ENCODE results near the gene TERT. TPM values are rescaled to one million over a fixed set of nuclear protein-coding genes. Genes with fewer than 3 reads are reported as not detected.

The TERT gene
- total RNA-seq, 2 experiments from 2014 or later = 156 to 198 TPM

DNA sequence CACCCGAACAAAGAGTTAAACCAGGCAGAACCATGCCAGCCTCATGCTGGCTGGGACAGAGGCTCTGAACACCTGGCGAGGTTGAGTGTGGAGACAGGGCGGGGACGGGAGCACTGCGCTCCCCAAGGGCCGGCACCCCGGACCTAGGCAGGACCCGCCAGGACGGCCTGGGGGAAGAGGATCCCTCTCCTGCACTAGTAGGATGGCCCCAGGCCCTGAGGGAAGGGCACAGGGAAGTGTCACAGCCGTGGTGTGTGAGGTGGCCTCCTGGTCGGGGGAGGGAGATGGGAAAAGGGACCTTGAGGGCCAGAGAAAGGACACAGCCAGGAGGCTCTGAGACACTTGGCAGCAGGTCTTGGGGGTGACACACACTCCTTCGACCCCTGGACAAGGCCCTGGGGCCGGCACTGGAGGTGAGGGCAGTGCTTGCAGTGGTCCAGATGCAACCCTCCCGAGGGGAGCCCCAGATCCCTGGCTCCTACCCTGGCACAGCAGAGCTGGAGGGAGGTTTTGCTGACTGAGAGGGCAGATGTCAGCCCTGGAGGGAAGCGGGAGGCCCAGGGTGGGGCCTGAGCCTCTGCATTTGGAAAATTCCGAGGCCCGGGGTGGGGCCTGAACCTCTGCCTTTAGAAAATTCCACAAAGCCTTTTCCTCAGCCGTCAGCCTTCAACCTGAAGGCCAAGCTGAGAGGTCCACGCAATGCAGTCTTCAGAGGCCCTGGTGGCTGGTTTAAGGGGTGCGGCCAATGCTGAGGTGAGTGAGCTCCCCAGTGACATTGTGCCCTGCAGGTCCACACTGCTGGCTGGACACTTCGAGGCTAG lies 24.8 kb upstream of the TERT start:
- ChIA-PET POLR2A (interaction anchor here (1.2 to 1.9 kb wide), 2 partner anchors 22 to 25 kb away, joined by 3 to 7 read pairs; partner anchors contain the start of gene CLPTM1L), CTCF (ENCODE audit: unreplicated experiment) (no interaction called here)
- BruUV-seq (replicated peaks) = no TSS peak
- H3K4me3 ChIP-seq (ENCODE audit: low read depth, low read length, poor library complexity, severe bottlenecking) = no peak overlapping the region
- no peaks in the 10 kb centered on the region for H3K9me3 ChIP-seq (ENCODE audit: low read length)
- H3K27ac ChIP-seq (ENCODE audit: low read depth, low read length, poor library complexity, severe bottlenecking) = peak overlapping the region; percentile 3
- TF ChIP-seq EZH2phosphoT487 (IDR thresholded peaks at IDR 0.05; ENCODE audit: borderline replicate concordance, low read depth, low read length) (no peak), CTCF (conservative IDR thresholded peaks at IDR 0.05; ENCODE audit: low read length) (no peak)
- H3K9me2 ChIP-seq (ENCODE audit: insufficient read depth, low read length) = no peaks in the 10 kb centered on the region
- peaks cover 80% of the 10 kb centered on the region for H3K36me3 ChIP-seq (ENCODE audit: insufficient read depth, low read length)
- H3K4me1 ChIP-seq (ENCODE audit: insufficient read depth, low read length, poor library complexity, severe bottlenecking) = peaks cover 36% of the 10 kb centered on the region
- H2AFZ ChIP-seq (ENCODE audit: low read length) = no peak overlapping the region
- no peak for DNase-seq (ENCODE audit: low spot score)
- no peaks in the 10 kb centered on the region for H4K20me1 ChIP-seq (ENCODE audit: insufficient read depth, low read length)
- H3K79me2 ChIP-seq (ENCODE audit: insufficient read depth, low read depth, low read length) = no peaks in the 10 kb centered on the region; the same call in 1 of the 2 replicates
- no peak overlapping the region for H3K4me2 ChIP-seq (ENCODE audit: low read length)
- intact Hi-C loops (cut with micrococcal nuclease; ENCODE audit: unreplicated experiment) = loop anchor here (5.0 to 10.0 kb wide), 3 partner anchors 57 to 475 kb away; partner anchors contain the start of genes LPCAT1 and MRPL36

DNA sequence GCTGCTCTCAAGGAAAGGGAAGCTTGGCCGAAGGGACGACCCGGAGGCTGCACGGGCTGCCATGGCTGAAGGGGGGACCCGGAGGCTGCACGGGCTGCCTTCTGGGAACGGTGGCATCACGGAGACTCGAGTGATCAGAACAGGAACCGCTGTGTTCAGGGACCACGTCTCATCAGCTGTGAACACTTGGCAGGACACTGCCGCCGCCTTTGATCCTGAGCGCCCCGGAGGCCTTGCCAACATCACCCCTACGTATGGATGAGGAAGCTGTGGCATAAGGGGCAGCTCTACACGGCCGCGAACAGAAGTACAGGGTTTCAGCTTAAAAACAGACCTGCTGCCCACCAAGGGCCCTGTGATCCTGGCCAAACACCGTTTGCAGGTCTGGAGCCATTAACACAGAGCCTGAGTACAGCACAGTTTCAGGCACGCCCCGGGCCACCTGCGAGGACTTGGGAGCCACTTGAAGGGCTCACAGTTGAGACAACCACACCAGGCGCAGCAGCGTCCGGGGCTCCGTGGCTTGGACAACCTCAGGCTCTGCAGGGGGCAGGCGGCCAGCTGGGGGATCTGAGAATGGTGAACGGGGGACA lies 23.9 kb upstream of the TERT start:
- TF ChIP-seq EZH2phosphoT487 (IDR thresholded peaks at IDR 0.05; ENCODE audit: borderline replicate concordance, low read depth, low read length) = no peak
- no peak for TF ChIP-seq CTCF (conservative IDR thresholded peaks at IDR 0.05; ENCODE audit: low read length)
- H4K20me1 ChIP-seq (ENCODE audit: insufficient read depth, low read length) = no peaks in the 10 kb centered on the region
- no peak overlapping the region for H3K4me3 ChIP-seq (ENCODE audit: low read depth, low read length, poor library complexity, severe bottlenecking)
- intact Hi-C loops (cut with micrococcal nuclease; ENCODE audit: unreplicated experiment) = loop anchor here (5.0 to 10.0 kb wide), 3 partner anchors 56 to 476 kb away; partner anchors contain the start of genes LPCAT1 and MRPL36
- no TSS peak for BruUV-seq (replicated peaks)
- DNase-seq (ENCODE audit: low spot score) = no peak
- H3K9me3 ChIP-seq (ENCODE audit: low read length) = no peaks in the 10 kb centered on the region
- no peak overlapping the region for H2AFZ ChIP-seq (ENCODE audit: low read length)
- no peaks in the 10 kb centered on the region for H3K9me2 ChIP-seq (ENCODE audit: insufficient read depth, low read length)
- H3K79me2 ChIP-seq (ENCODE audit: insufficient read depth, low read depth, low read length) = peaks cover 8% of the 10 kb centered on the region; the same call in 1 of the 2 replicates
- POLR2A ChIA-PET = interaction anchor here (1.9 to 8.1 kb wide), 2 partner anchors 24 to 26 kb away, joined by 6 to 78 read pairs; partner anchors contain the start of gene CLPTM1L
- CTCF ChIA-PET (ENCODE audit: unreplicated experiment) = no interaction called here
- H3K36me3 ChIP-seq (ENCODE audit: insufficient read depth, low read length) = peaks cover 71% of the 10 kb centered on the region
- H3K4me2 ChIP-seq (ENCODE audit: low read length) = no peak overlapping the region
- peak overlapping the region; percentile 100 for H3K27ac ChIP-seq (ENCODE audit: low read depth, low read length, poor library complexity, severe bottlenecking)
- H3K4me1 ChIP-seq (ENCODE audit: insufficient read depth, low read length, poor library complexity, severe bottlenecking) = peaks cover 45% of the 10 kb centered on the region
